ENCODE results near the gene MYO1D.

Gene MYO1D

GRCh38 chr17:32859857-32860525, 16.9 kb downstream of the MYO1D start:
- Histone ChIP-seq H3K27ac (ENCODE audit: low read length) (no peak overlapping the region), H2AFZ (ENCODE audit: low read depth, low read length) (no peak overlapping the region), H3K9me3 (ENCODE audit: insufficient read depth, low read length) (no peaks in the 10 kb centered on the region), H3K9ac (ENCODE audit: low read length) (no peak overlapping the region), H3K4me2 (ENCODE audit: low read length) (no peak overlapping the region), H3K4me3 (ENCODE audit: low read length) (no peak overlapping the region), H3K27me3 (ENCODE audit: low read depth, low read length) (no peaks in the 10 kb centered on the region), H3K4me1 (ENCODE audit: low read length) (peaks cover 36% of the 10 kb centered on the region), H3K79me2 (ENCODE audit: low read length) (peaks cover 96% of the 10 kb centered on the region), H4K20me1 (ENCODE audit: insufficient read depth, low read length) (peaks cover 56% of the 10 kb centered on the region), H3K36me3 (replicated peaks; ENCODE audit: low read depth, low read length) (peaks cover 9% of the 10 kb centered on the region)
- TF ChIP-seq CTCF (IDR thresholded peaks at IDR 0.05; ENCODE audit: low read depth, low read length) (no peak), EZH2phosphoT487 (IDR thresholded peaks at IDR 0.05; ENCODE audit: low read depth) (no peak)

GRCh38 chr17:32855620-32856019, 21.3 kb downstream of the MYO1D start:
- peaks cover 40% of the 10 kb centered on the region for H4K20me1 ChIP-seq (ENCODE audit: insufficient read depth, low read length)
- no peaks in the 10 kb centered on the region for H3K27me3 ChIP-seq (ENCODE audit: low read depth, low read length)
- H3K4me3 ChIP-seq (ENCODE audit: low read length) = no peak overlapping the region
- H3K9me3 ChIP-seq (ENCODE audit: insufficient read depth, low read length) = no peaks in the 10 kb centered on the region
- TF ChIP-seq EZH2phosphoT487 (IDR thresholded peaks at IDR 0.05; ENCODE audit: low read depth) = no peak
- TF ChIP-seq CTCF (IDR thresholded peaks at IDR 0.05; ENCODE audit: low read depth, low read length) = no peak
- no peak overlapping the region for H3K4me2 ChIP-seq (ENCODE audit: low read length)
- H3K79me2 ChIP-seq (ENCODE audit: low read length) = peaks cover 97% of the 10 kb centered on the region
- H3K9ac ChIP-seq (ENCODE audit: low read length) = no peak overlapping the region
- no peaks in the 10 kb centered on the region for H3K36me3 ChIP-seq (replicated peaks; ENCODE audit: low read depth, low read length)
- peaks cover 32% of the 10 kb centered on the region for H3K4me1 ChIP-seq (ENCODE audit: low read length)
- no peak overlapping the region for H2AFZ ChIP-seq (ENCODE audit: low read depth, low read length)
- no peak overlapping the region for H3K27ac ChIP-seq (ENCODE audit: low read length)

GRCh38 chr17:32854832-32855389, 22.0 kb downstream of the MYO1D start:
- TF ChIP-seq EZH2phosphoT487 (IDR thresholded peaks at IDR 0.05; ENCODE audit: low read depth) = no peak
- 0 out of 2 replicates have a peak, but pooled peaks have one; percentile 19 for TF ChIP-seq CTCF (IDR thresholded peaks at IDR 0.05; ENCODE audit: low read depth, low read length)
- Histone ChIP-seq H2AFZ (ENCODE audit: low read depth, low read length) (no peak overlapping the region), H3K4me1 (ENCODE audit: low read length) (peaks cover 32% of the 10 kb centered on the region), H3K79me2 (ENCODE audit: low read length) (peaks cover 97% of the 10 kb centered on the region), H3K4me2 (ENCODE audit: low read length) (peak overlapping the region; percentile 27), H3K27me3 (ENCODE audit: low read depth, low read length) (no peaks in the 10 kb centered on the region), H3K9me3 (ENCODE audit: insufficient read depth, low read length) (no peaks in the 10 kb centered on the region), H4K20me1 (ENCODE audit: insufficient read depth, low read length) (peaks cover 33% of the 10 kb centered on the region), H3K36me3 (replicated peaks; ENCODE audit: low read depth, low read length) (no peaks in the 10 kb centered on the region), H3K9ac (ENCODE audit: low read length) (no peak overlapping the region), H3K4me3 (ENCODE audit: low read length) (no peak overlapping the region), H3K27ac (ENCODE audit: low read length) (no peak overlapping the region)

- no peak overlapping the region for H3K27ac ChIP-seq (ENCODE audit: low read length)
- H3K79me2 ChIP-seq (ENCODE audit: low read length) = peaks cover 93% of the 10 kb centered on the region
Measured at GRCh38 chr17:32854207-32854606, 22.7 kb downstream of the MYO1D start.

More at GRCh38 chr17:32854207-32854606, 22.7 kb downstream of the MYO1D start:
- Histone ChIP-seq H3K4me3 (ENCODE audit: low read length) (no peak overlapping the region), H3K9me3 (ENCODE audit: insufficient read depth, low read length) (no peaks in the 10 kb centered on the region), H2AFZ (ENCODE audit: low read depth, low read length) (no peak overlapping the region), H3K4me2 (ENCODE audit: low read length) (peak overlapping the region; percentile 27), H4K20me1 (ENCODE audit: insufficient read depth, low read length) (peaks cover 27% of the 10 kb centered on the region), H3K4me1 (ENCODE audit: low read length) (peaks cover 32% of the 10 kb centered on the region), H3K36me3 (replicated peaks; ENCODE audit: low read depth, low read length) (no peaks in the 10 kb centered on the region), H3K9ac (ENCODE audit: low read length) (no peak overlapping the region), H3K27me3 (ENCODE audit: low read depth, low read length) (no peaks in the 10 kb centered on the region)
- TF ChIP-seq EZH2phosphoT487 (IDR thresholded peaks at IDR 0.05; ENCODE audit: low read depth) (no peak), CTCF (IDR thresholded peaks at IDR 0.05; ENCODE audit: low read depth, low read length) (no peak)

Data from OCI-LY3 (cell line).